Gastroesophageal sphincter (tissue), 3 donors: ENCODE data around the gene CDC5L.

ENCODE experiments used
- CTCF ChIP-seq, 4 experiments: fragments of 200-600 bp in 2 of 4; fragments of 450-650 bp in 2 of 4; sonication (generic) in 1 of 4; IDR thresholded peaks; one replicate each; pipeline ENCODE4 v1.5.1; 2017 to 2019; ENCODE audit warnings: antibody characterized with exemption in 4 of 4, mild to moderate bottlenecking in 2 of 4, moderate library complexity in 2 of 4
- EP300 ChIP-seq: sonication (generic); formaldehyde crosslinking; IDR thresholded peaks from one replicate; pipeline ENCODE4 v1.6.1; 2017; ENCODE audit warnings: antibody characterized with exemption, mild to moderate bottlenecking
- POLR2A ChIP-seq, 2 donors: fragments of 450-650 bp; IDR thresholded peaks; one replicate each; pipeline ENCODE4 v1.6.1; 2017; ENCODE audit warnings: antibody characterized with exemption in 2 of 2, mild to moderate bottlenecking in 2 of 2, moderate library complexity in 1 of 2
- POLR2AphosphoS5 ChIP-seq: sonication (generic); formaldehyde crosslinking; IDR thresholded peaks from one replicate; pipeline ENCODE4 v1.6.1; 2017; ENCODE audit warnings: antibody characterized with exemption

- TF ChIP-seq POLR2A (IDR thresholded peaks at IDR 0.05) (no peak), CTCF (IDR thresholded peaks at IDR 0.05) (no peak), EP300 (no peak), POLR2AphosphoS5 (no peak)
These were observed 86.7 kb downstream of the CDC5L start for GRCh38 chr6:44474190-44474631.
